Activated CD8-positive, alpha-beta T cell treated with anti-CD3 and anti-CD28 coated beads for 36 hours (primary cell): Measurements from ENCODE around the gene VPS54. TPM values are rescaled to one million over a fixed set of nuclear protein-coding genes. Genes with fewer than 3 reads are reported as not detected.

Experiments
- ATAC-seq: fragments of 200-7000 bp; cut with Tn5 transposase; one replicate; pipeline ENCODE4 v1.10.0; 2021; ENCODE audit warnings: mild to moderate bottlenecking, moderate library complexity
- CTCF ChIA-PET: fragments of 350-600 bp; sonication (Branson Sonifier 250); formaldehyde crosslinking; loops from one replicate; lab custom pipeline; 2021; ENCODE audit warnings: antibody characterized with exemption; lab: Charles Lee
- POLR2A ChIA-PET: fragments of 350-600 bp; sonication (Branson Sonifier 250); formaldehyde crosslinking; loops from one replicate; lab custom pipeline; 2021; ENCODE audit warnings: antibody characterized with exemption; lab: Charles Lee
- DNase-seq: peaks from one replicate; pipeline ENCODE4 v3.0.0-alpha.2; 2020
- H3K27ac Mint-ChIP-seq: one replicate; pipeline ENCODE4 v1.8.0; 2021; ENCODE audit warnings: mild to moderate bottlenecking, mixed read lengths
- H3K27me3 Mint-ChIP-seq: one replicate; pipeline ENCODE4 v1.8.0; 2021; ENCODE audit warnings: mixed read lengths
- H3K36me3 Mint-ChIP-seq: one replicate; pipeline ENCODE4 v1.8.0; 2021; ENCODE audit warnings: low read depth, mixed read lengths
- H3K4me1 Mint-ChIP-seq: one replicate; pipeline ENCODE4 v1.8.0; 2021; ENCODE audit warnings: low read depth, mixed read lengths
- H3K4me3 Mint-ChIP-seq: one replicate; pipeline ENCODE4 v1.8.0; 2021; ENCODE audit warnings: mild to moderate bottlenecking, moderate library complexity, mixed read lengths
- H3K9me3 Mint-ChIP-seq: one replicate; pipeline ENCODE4 v1.8.0; 2021; ENCODE audit warnings: mixed read lengths
- CTCF ChIP-seq: fragments of 200-600 bp; IDR thresholded peaks from one replicate; pipeline ENCODE4 v1.8.0; 2022; ENCODE audit warnings: antibody characterized with exemption, mild to moderate bottlenecking
- intact Hi-C: fragments of 100-400 bp; cut with micrococcal nuclease; formaldehyde crosslinking; loops from one replicate; pipeline ENCODE4 v1.10.0; 2022
- total RNA-seq, 2 experiments: library from RNA; stranded (reverse); gene quantifications; one replicate each; pipeline ENCODE4 v1.2.3, GENCODE V29; 2021

Gene VPS54
- total RNA-seq, 2 experiments from 2014 or later: 8.9 to 9.4 TPM

- Mint-ChIP-seq H3K4me1 (peaks cover 36% of the 10 kb centered on the region), H3K27ac (no peak overlapping the region), H3K36me3 (peaks cover 2% of the 10 kb centered on the region), H3K4me3 (no peak overlapping the region), H3K9me3 (no peaks in the 10 kb centered on the region), H3K27me3 (no peaks in the 10 kb centered on the region)
- DNase-seq (no peak), ATAC-seq (no peak)
- ChIA-PET POLR2A (no interaction called here), CTCF (interaction anchor here (0.7 to 3.7 kb wide), 6 partner anchors 9 to 464 kb away, joined by 3 to 12 read pairs (median 6); no protein-coding TSS in a partner anchor)
- TF ChIP-seq CTCF: no peak
- intact Hi-C loops: no loop called here
Observed at GRCh38 chr2:64024259-64024949, 5.2 kb upstream of the VPS54 start.

GRCh38 chr2:64023485-64024258, 4.4 kb upstream of the VPS54 start:
- DNase-seq (no peak), ATAC-seq (no peak)
- Mint-ChIP-seq H3K36me3 (peaks cover 2% of the 10 kb centered on the region), H3K9me3 (no peaks in the 10 kb centered on the region), H3K27me3 (no peaks in the 10 kb centered on the region), H3K4me1 (peaks cover 36% of the 10 kb centered on the region), H3K4me3 (no peak overlapping the region), H3K27ac (no peak overlapping the region)
- intact Hi-C loops: no loop called here
- TF ChIP-seq CTCF: no peak
- POLR2A ChIA-PET: no interaction called here
- CTCF ChIA-PET: interaction anchor here (0.7 to 3.7 kb wide), 7 partner anchors 8 to 465 kb away, joined by 3 to 12 read pairs (median 5); no protein-coding TSS in a partner anchor

- ATAC-seq (no peak), DNase-seq (no peak)
- intact Hi-C loops: no loop called here
- H3K9me3 Mint-ChIP-seq: no peaks in the 10 kb centered on the region
- H3K36me3 Mint-ChIP-seq: peaks cover 6% of the 10 kb centered on the region
- POLR2A ChIA-PET: no interaction called here
- peaks cover 35% of the 10 kb centered on the region for H3K4me1 Mint-ChIP-seq
- CTCF ChIA-PET: interaction anchor here (1.5 to 3.7 kb wide), 2 partner anchors 12 to 306 kb away, joined by 3 to 12 read pairs; no protein-coding TSS in a partner anchor
- peak overlapping the region; percentile 33 for H3K4me3 Mint-ChIP-seq
- peak overlapping the region; percentile 77 for H3K27ac Mint-ChIP-seq
- no peaks in the 10 kb centered on the region for H3K27me3 Mint-ChIP-seq
- TF ChIP-seq CTCF: no peak
Observed at GRCh38 chr2:64021578-64021977, 2.4 kb upstream of the VPS54 start.

DNA sequence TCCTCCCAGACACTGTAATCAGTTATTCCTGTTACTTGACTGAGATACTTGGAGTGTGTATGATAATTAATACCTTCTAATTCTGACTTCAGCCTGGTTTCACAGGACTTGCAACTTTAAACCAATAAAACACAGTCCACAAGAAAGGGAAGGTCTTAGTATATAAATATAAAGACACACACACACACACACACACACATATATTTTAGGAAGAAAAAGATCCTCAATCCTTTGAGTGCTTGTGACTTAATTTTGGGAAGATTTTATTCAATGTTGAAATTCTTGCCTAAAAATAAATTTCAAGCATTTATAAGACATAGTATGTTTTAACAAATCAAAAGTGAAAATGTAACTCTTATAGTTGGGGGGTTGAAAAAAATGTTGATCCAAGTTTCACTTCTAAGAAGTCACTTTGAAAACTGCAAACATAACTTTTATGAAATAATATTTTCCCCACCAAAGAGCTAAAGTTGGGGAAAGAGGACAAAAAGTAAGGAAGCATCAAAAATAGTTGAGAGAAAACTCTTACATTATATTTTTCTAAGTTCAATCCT, 824 bp upstream of the VPS54 start:
- ATAC-seq (peak; percentile 5), DNase-seq (no peak)
- Mint-ChIP-seq H3K4me3 (peak overlapping the region; percentile 96), H3K36me3 (peaks cover 8% of the 10 kb centered on the region), H3K9me3 (no peaks in the 10 kb centered on the region), H3K27me3 (no peaks in the 10 kb centered on the region), H3K27ac (peak overlapping the region; percentile 96), H3K4me1 (peaks cover 36% of the 10 kb centered on the region)
- ChIA-PET POLR2A (interaction anchor here (0.7 kb wide), 1 partner anchor 431 kb away, joined by 3 read pairs; no protein-coding TSS in a partner anchor), CTCF (no interaction called here)
- no peak for TF ChIP-seq CTCF
- intact Hi-C loops: no loop called here
